Stimulated activated naive CD8-positive, alpha-beta T cell treated with anti-CD3 and anti-CD28 coated beads, Interleukin-15, amount 100 ng/mL, for 72 hours (primary cell): ENCODE measurements around the gene ANXA7.

ENCODE experiments used
- ATAC-seq: fragments of 150-1000 bp; cut with Tn5 transposase; 2 replicates; pipeline ENCODE4 v1.10.0; 2021; ENCODE audit warnings: mild to moderate bottlenecking, moderate library complexity
- DNase-seq, 2 donors: peaks; one replicate each; pipeline ENCODE4 v3.0.0; 2021 to 2022
- H3K27ac Mint-ChIP-seq, 2 donors: one replicate each; pipeline ENCODE4 v1.8.0; 2022; ENCODE audit warnings: mild to moderate bottlenecking in 2 of 2, mixed read lengths in 2 of 2, moderate library complexity in 2 of 2
- H3K27me3 Mint-ChIP-seq: one replicate; pipeline ENCODE4 v1.8.0; 2022; ENCODE audit warnings: mixed read lengths
- H3K4me1 Mint-ChIP-seq: one replicate; pipeline ENCODE4 v1.8.0; 2022; ENCODE audit warnings: mild to moderate bottlenecking, mixed read lengths
- H3K4me3 Mint-ChIP-seq, 2 donors: one replicate each; pipeline ENCODE4 v1.8.0; 2022; ENCODE audit warnings: mild to moderate bottlenecking in 2 of 2, mixed read lengths in 2 of 2, moderate library complexity in 1 of 2
- H3K9me3 Mint-ChIP-seq, 2 donors: one replicate each; pipeline ENCODE4 v1.8.0; 2022; ENCODE audit warnings: mixed read lengths in 2 of 2

The ANXA7 gene

GRCh38 chr10:73413528-73414229 lies at the start of gene ANXA7:
Gene ANXA7, minus strand, starts transcription at chr10:73414058. Its CDS starts 13,202 bp downstream, at chr10:73400856.
- no peaks in the 10 kb centered on the region for H3K9me3 Mint-ChIP-seq
- H3K27me3 Mint-ChIP-seq = peaks cover 14% of the 10 kb centered on the region
- peak; percentile 88 to 89 for DNase-seq
- H3K27ac Mint-ChIP-seq = peak within 1 kb of the TSS; percentile 95 to 98
- H3K4me3 Mint-ChIP-seq = peak within 1 kb of the TSS; percentile 96 to 99
- ATAC-seq = peak; percentile 96
- H3K4me1 Mint-ChIP-seq = peaks cover 40% of the 10 kb centered on the region

- ATAC-seq = no peak
- H3K27ac Mint-ChIP-seq = peak overlapping the region in 1 of 2 donors; percentile 4
Observed at GRCh38 chr10:73460897-73461296, 47.0 kb upstream of the ANXA7 start.

GRCh38 chr10:73459683-73460314 lies 45.9 kb upstream of the ANXA7 start:
- Mint-ChIP-seq H3K4me3 (no peak overlapping the region), H3K9me3 (no peaks in the 10 kb centered on the region), H3K27ac (peak overlapping the region in 1 of 2 donors; percentile 34), H3K4me1 (no peaks in the 10 kb centered on the region), H3K27me3 (no peaks in the 10 kb centered on the region)
- no peak for DNase-seq
- no peak for ATAC-seq

More at GRCh38 chr10:73460897-73461296, 47.0 kb upstream of the ANXA7 start:
- Mint-ChIP-seq H3K4me1 (no peaks in the 10 kb centered on the region), H3K4me3 (no peak overlapping the region), H3K27me3 (no peaks in the 10 kb centered on the region), H3K9me3 (no peaks in the 10 kb centered on the region)
- DNase-seq = no peak

GRCh38 chr10:73456187-73456890 lies 42.5 kb upstream of the ANXA7 start:
- no peaks in the 10 kb centered on the region for H3K27me3 Mint-ChIP-seq
- H3K4me1 Mint-ChIP-seq = no peaks in the 10 kb centered on the region
- no peak overlapping the region for H3K27ac Mint-ChIP-seq
- DNase-seq = no peak
- no peak overlapping the region for H3K4me3 Mint-ChIP-seq
- no peak for ATAC-seq
- no peaks in the 10 kb centered on the region for H3K9me3 Mint-ChIP-seq

- ATAC-seq (no peak), DNase-seq (no peak)
- Mint-ChIP-seq H3K4me3 (no peak overlapping the region), H3K4me1 (no peaks in the 10 kb centered on the region), H3K9me3 (no peaks in the 10 kb centered on the region), H3K27ac (peak overlapping the region in 1 of 2 donors; percentile 68), H3K27me3 (no peaks in the 10 kb centered on the region)
Observed at GRCh38 chr10:73449113-73449512, 35.3 kb upstream of the ANXA7 start.

GRCh38 chr10:73448384-73448783 lies 34.5 kb upstream of the ANXA7 start:
- no peak for DNase-seq
- no peaks in the 10 kb centered on the region for H3K27me3 Mint-ChIP-seq
- no peak overlapping the region for H3K4me3 Mint-ChIP-seq
- no peaks in the 10 kb centered on the region for H3K9me3 Mint-ChIP-seq
- H3K4me1 Mint-ChIP-seq = no peaks in the 10 kb centered on the region
- ATAC-seq = no peak
- no peak overlapping the region for H3K27ac Mint-ChIP-seq

GRCh38 chr10:73446926-73447325 lies 33.1 kb upstream of the ANXA7 start:
- Mint-ChIP-seq H3K4me3 (no peak overlapping the region), H3K9me3 (no peaks in the 10 kb centered on the region), H3K4me1 (no peaks in the 10 kb centered on the region), H3K27ac (no peak overlapping the region), H3K27me3 (no peaks in the 10 kb centered on the region)
- ATAC-seq = no peak
- no peak for DNase-seq

GRCh38 chr10:73444457-73444856 lies 30.6 kb upstream of the ANXA7 start:
- no peak for ATAC-seq
- Mint-ChIP-seq H3K4me3 (no peak overlapping the region), H3K9me3 (no peaks in the 10 kb centered on the region), H3K27me3 (no peaks in the 10 kb centered on the region), H3K4me1 (peaks cover 11% of the 10 kb centered on the region), H3K27ac (no peak overlapping the region)
- no peak for DNase-seq

GRCh38 chr10:73439605-73440312 lies 25.9 kb upstream of the ANXA7 start:
- peaks cover 14% of the 10 kb centered on the region for H3K4me1 Mint-ChIP-seq
- DNase-seq (no peak), ATAC-seq (no peak)
- no peak overlapping the region for H3K27ac Mint-ChIP-seq
- no peaks in the 10 kb centered on the region for H3K9me3 Mint-ChIP-seq
- H3K27me3 Mint-ChIP-seq = no peaks in the 10 kb centered on the region
- no peak overlapping the region for H3K4me3 Mint-ChIP-seq

- ATAC-seq = no peak
- Mint-ChIP-seq H3K9me3 (no peaks in the 10 kb centered on the region), H3K27ac (no peak overlapping the region), H3K27me3 (no peaks in the 10 kb centered on the region), H3K4me1 (peaks cover 15% of the 10 kb centered on the region), H3K4me3 (no peak overlapping the region)
- no peak for DNase-seq
Observed at GRCh38 chr10:73439055-73439454, 25.2 kb upstream of the ANXA7 start.

GRCh38 chr10:73433538-73433867 lies 19.6 kb upstream of the ANXA7 start, which contains the start of gene MSS51:
Gene MSS51, minus strand, starts transcription at chr10:73433561. Its CDS starts 5,277 bp downstream, at chr10:73428284.
- peaks cover 13% of the 10 kb centered on the region for H3K4me1 Mint-ChIP-seq

GRCh38 chr10:73432646-73433537 lies 19.0 kb upstream of the ANXA7 start:
- Mint-ChIP-seq H3K4me1 (peaks cover 13% of the 10 kb centered on the region), H3K27ac (no peak overlapping the region), H3K9me3 (no peaks in the 10 kb centered on the region), H3K4me3 (no peak overlapping the region), H3K27me3 (no peaks in the 10 kb centered on the region)
- ATAC-seq = no peak
- no peak for DNase-seq

More at GRCh38 chr10:73433538-73433867, 19.6 kb upstream of the ANXA7 start, which contains the start of gene MSS51:
- ATAC-seq (no peak), DNase-seq (no peak)
- Mint-ChIP-seq H3K9me3 (no peaks in the 10 kb centered on the region), H3K4me3 (no peak within 1 kb of the TSS), H3K27me3 (no peaks in the 10 kb centered on the region), H3K27ac (no peak within 1 kb of the TSS)

- peaks cover 9% of the 10 kb centered on the region for H3K4me1 Mint-ChIP-seq
- H3K27me3 Mint-ChIP-seq = no peaks in the 10 kb centered on the region
- DNase-seq (no peak), ATAC-seq (no peak)
- H3K9me3 Mint-ChIP-seq = no peaks in the 10 kb centered on the region
- no peak overlapping the region for H3K4me3 Mint-ChIP-seq
- H3K27ac Mint-ChIP-seq = peak overlapping the region in 1 of 2 donors; percentile 88
Observed at GRCh38 chr10:73426318-73426717, 12.5 kb upstream of the ANXA7 start.

- ATAC-seq = no peak
- Mint-ChIP-seq H3K27me3 (no peaks in the 10 kb centered on the region), H3K4me1 (peaks cover 9% of the 10 kb centered on the region), H3K9me3 (no peaks in the 10 kb centered on the region), H3K4me3 (no peak overlapping the region), H3K27ac (no peak overlapping the region)
- no peak for DNase-seq
Observed at GRCh38 chr10:73424478-73424877, 10.6 kb upstream of the ANXA7 start.

GRCh38 chr10:73423309-73423708 lies 9.5 kb upstream of the ANXA7 start:
- H3K27ac Mint-ChIP-seq = no peak overlapping the region
- H3K4me3 Mint-ChIP-seq = no peak overlapping the region
- no peaks in the 10 kb centered on the region for H3K9me3 Mint-ChIP-seq
- no peaks in the 10 kb centered on the region for H3K27me3 Mint-ChIP-seq
- DNase-seq = no peak
- H3K4me1 Mint-ChIP-seq = peaks cover 9% of the 10 kb centered on the region
- ATAC-seq = peak; percentile 75
